PC-3 (cell line): ENCODE measurements around the gene ANGPT4. TPM values are rescaled to one million over a fixed set of nuclear protein-coding genes. Genes with fewer than 3 reads are reported as not detected.

Experiments
- ATAC-seq: fragments of 200-7000 bp; cut with Tn5 transposase; 2 replicates; pipeline ENCODE4 v1.9.1; 2020; ENCODE audit warnings: mild to moderate bottlenecking, moderate library complexity
- BruUV-seq: library from RNA; stranded (reverse); fragments of 400-500 nt; replicated peaks from 2 replicates; lab custom pipeline; 2021; lab: Mats Ljungman, UMichigan
- CTCF ChIA-PET: fragments of 300-600 bp; sonication (Branson Sonifier 250); formaldehyde crosslinking; loops from one replicate; lab custom pipeline; 2022; ENCODE audit warnings: antibody characterized with exemption; lab: Charles Lee
- POLR2A ChIA-PET: fragments of 300-600 bp; sonication (Branson Sonifier 250); formaldehyde crosslinking; loops from one replicate; lab custom pipeline; 2022; ENCODE audit warnings: antibody characterized with exemption; ENCODE audit not compliant: unreplicated experiment; lab: Charles Lee
- DNase-seq: peaks from one replicate; pipeline ENCODE4 v3.0.0-alpha.2; 2015
- H2AFZ ChIP-seq: fragments of 300-600 bp; sonication (generic); 2 replicates; pipeline ENCODE4 v1.6.0; 2016; ENCODE audit warnings: antibody characterized with exemption, low read length
- H3F3A ChIP-seq: fragments of 300-600 bp; sonication (generic); one replicate; pipeline ENCODE4 v1.6.0; 2017; ENCODE audit warnings: antibody characterized with exemption, low read length, control low read depth, mild to moderate bottlenecking; ENCODE audit not compliant: unreplicated experiment
- H3K27ac ChIP-seq: fragments of 300-600 bp; sonication (generic); 2 replicates; pipeline ENCODE4 v1.5.1; 2016; ENCODE audit warnings: mild to moderate bottlenecking, low read length
- H3K27me3 ChIP-seq: fragments of 300-600 bp; sonication (generic); 2 replicates; pipeline ENCODE4 v1.6.1; 2016; ENCODE audit warnings: low read length, mixed read lengths
- H3K36me3 ChIP-seq: fragments of 300-600 bp; sonication (generic); 2 replicates; pipeline ENCODE4 v1.6.1; 2016; ENCODE audit warnings: low read depth, mixed run types, low read length, mixed read lengths
- H3K4me1 ChIP-seq: fragments of 300-600 bp; sonication (generic); 2 replicates; pipeline ENCODE4 v1.5.1; 2016; ENCODE audit warnings: low read length; ENCODE audit not compliant: insufficient read depth
- H3K4me2 ChIP-seq: fragments of 300-600 bp; sonication (generic); 2 replicates; pipeline ENCODE4 v1.6.0; 2016; ENCODE audit warnings: low read length
- H3K4me3 ChIP-seq: fragments of 300-600 bp; sonication (generic); 2 replicates; pipeline ENCODE4 v1.5.1; 2016; ENCODE audit warnings: mild to moderate bottlenecking, low read length, mixed read lengths
- H3K79me2 ChIP-seq: fragments of 300-600 bp; sonication (generic); 2 replicates; pipeline ENCODE4 v1.6.1; 2017; ENCODE audit warnings: low read length, mixed read lengths
- H3K9ac ChIP-seq: fragments of 300-600 bp; sonication (generic); 2 replicates; pipeline ENCODE4 v1.6.0; 2016; ENCODE audit warnings: mild to moderate bottlenecking, low read length
- H3K9me2 ChIP-seq: fragments of 300-600 bp; sonication (generic); replicated peaks from 2 replicates; pipeline ENCODE4 v1.6.1; 2016; ENCODE audit warnings: mixed run types, low read length, mixed read lengths
- H3K9me3 ChIP-seq: fragments of 300-600 bp; sonication (generic); 2 replicates; pipeline ENCODE4 v1.6.1; 2016; ENCODE audit warnings: low read length, mixed read lengths
- H4K20me1 ChIP-seq: fragments of 300-600 bp; sonication (generic); 2 replicates; pipeline ENCODE4 v1.6.1; 2016; ENCODE audit warnings: low read length, mixed read lengths
- EZH2 ChIP-seq: fragments of 300-600 bp; sonication (generic); IDR thresholded peaks from one replicate; pipeline ENCODE4 v1.6.1; 2017; ENCODE audit warnings: antibody characterized with exemption, mild to moderate bottlenecking, low read length; ENCODE audit not compliant: unreplicated experiment
- EZH2phosphoT487 ChIP-seq: fragments of 300-600 bp; sonication (generic); IDR thresholded peaks from 2 replicates; pipeline ENCODE4 v1.6.1; 2018; ENCODE audit warnings: mild to moderate bottlenecking, antibody characterized with exemption, low read length, borderline replicate concordance
- intact Hi-C: fragments of 100-400 bp; cut with micrococcal nuclease; formaldehyde crosslinking; loops from 2 replicates; pipeline ENCODE4 v1.9.0; 2023
- total RNA-seq: library from RNA; depleted of rRNA; stranded (reverse); fragments of >200 nt; gene quantifications from 2 replicates; pipeline ENCODE4 v1.2.3, GENCODE V29; 2014
- TF ChIP-seq, protein P1 (sequence below): fragments of 300-600 bp; sonication (generic); conservative IDR thresholded peaks from 2 replicates; pipeline ENCODE4 v1.5.1; 2017; ENCODE audit warnings: antibody characterized with exemption, low read depth, mild to moderate bottlenecking, low read length

Gene ANGPT4
- total RNA-seq, 1 experiment from 2014 or later = not detected

DNA sequence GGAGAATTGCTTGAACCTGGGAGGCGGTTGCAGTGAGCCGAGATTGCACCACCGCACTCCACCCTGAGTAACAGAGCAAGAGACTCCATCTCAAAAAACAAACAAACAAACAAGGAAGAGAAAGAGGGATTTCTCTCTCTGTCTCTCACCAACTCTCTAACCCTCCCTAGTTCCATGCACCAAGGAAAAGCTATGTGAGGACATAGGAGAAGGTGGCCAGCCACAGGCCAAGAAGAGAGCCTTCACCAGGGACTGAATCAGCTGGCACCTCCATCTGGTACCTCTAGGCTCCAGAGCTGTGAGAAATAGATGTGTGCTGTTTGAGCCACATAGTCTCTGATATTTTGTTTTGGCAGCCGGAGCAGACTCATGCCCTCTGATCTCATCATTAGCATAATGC, 91.6 kb downstream of the ANGPT4 start:
- CTCF ChIA-PET = no interaction called here

DNA sequence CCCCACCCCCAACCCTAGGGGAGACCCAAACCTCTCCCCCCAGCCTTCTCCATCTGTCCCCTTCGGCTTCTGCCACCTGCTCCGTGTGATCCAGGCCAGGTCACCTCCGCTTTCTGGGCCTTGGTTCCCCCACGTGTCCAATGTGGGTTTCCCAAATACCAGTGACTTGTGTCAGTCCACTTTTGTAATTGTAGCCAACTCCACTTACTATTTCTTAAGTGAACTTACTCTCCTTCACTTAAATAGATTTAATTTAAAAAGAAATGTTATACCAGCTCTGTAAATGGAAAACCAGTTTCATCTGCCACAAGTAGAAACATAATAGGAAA, 92.6 kb downstream of the ANGPT4 start:
- CTCF ChIA-PET = no interaction called here
- Histone ChIP-seq H3K27me3 (no peaks in the 10 kb centered on the region), H2AFZ (no peak overlapping the region), H3K4me2 (no peak overlapping the region), H3K79me2 (no peaks in the 10 kb centered on the region), H3K36me3 (no peaks in the 10 kb centered on the region), H3K9ac (no peak overlapping the region), H3K27ac (no peak overlapping the region), H3K9me2 (no peaks in the 10 kb centered on the region), H4K20me1 (no peaks in the 10 kb centered on the region), H3K9me3 (no peaks in the 10 kb centered on the region), H3K4me3 (no peak overlapping the region), H3F3A (no peaks in the 10 kb centered on the region), H3K4me1 (no peaks in the 10 kb centered on the region)
- no peak for DNase-seq
- POLR2A ChIA-PET = no interaction called here
- no peak for TF ChIP-seq EZH2phosphoT487
- TF ChIP-seq EZH2 = no peak
- TF ChIP-seq, protein P1, sequence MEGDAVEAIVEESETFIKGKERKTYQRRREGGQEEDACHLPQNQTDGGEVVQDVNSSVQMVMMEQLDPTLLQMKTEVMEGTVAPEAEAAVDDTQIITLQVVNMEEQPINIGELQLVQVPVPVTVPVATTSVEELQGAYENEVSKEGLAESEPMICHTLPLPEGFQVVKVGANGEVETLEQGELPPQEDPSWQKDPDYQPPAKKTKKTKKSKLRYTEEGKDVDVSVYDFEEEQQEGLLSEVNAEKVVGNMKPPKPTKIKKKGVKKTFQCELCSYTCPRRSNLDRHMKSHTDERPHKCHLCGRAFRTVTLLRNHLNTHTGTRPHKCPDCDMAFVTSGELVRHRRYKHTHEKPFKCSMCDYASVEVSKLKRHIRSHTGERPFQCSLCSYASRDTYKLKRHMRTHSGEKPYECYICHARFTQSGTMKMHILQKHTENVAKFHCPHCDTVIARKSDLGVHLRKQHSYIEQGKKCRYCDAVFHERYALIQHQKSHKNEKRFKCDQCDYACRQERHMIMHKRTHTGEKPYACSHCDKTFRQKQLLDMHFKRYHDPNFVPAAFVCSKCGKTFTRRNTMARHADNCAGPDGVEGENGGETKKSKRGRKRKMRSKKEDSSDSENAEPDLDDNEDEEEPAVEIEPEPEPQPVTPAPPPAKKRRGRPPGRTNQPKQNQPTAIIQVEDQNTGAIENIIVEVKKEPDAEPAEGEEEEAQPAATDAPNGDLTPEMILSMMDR = no peak
- no TSS peak for BruUV-seq
- ATAC-seq = no peak
- intact Hi-C loops = no loop called here

More for the DNA sequence above, 91.6 kb downstream of the ANGPT4 start:
- H3F3A ChIP-seq = no peaks in the 10 kb centered on the region
- no peaks in the 10 kb centered on the region for H3K4me1 ChIP-seq
- no peaks in the 10 kb centered on the region for H3K79me2 ChIP-seq
- H3K27me3 ChIP-seq = no peaks in the 10 kb centered on the region
- no peak overlapping the region for H3K4me2 ChIP-seq
- no peak overlapping the region for H3K9ac ChIP-seq
- TF ChIP-seq, protein P1 = no peak
- TF ChIP-seq EZH2phosphoT487 = no peak
- TF ChIP-seq EZH2 = no peak
- no peaks in the 10 kb centered on the region for H3K9me2 ChIP-seq
- no peaks in the 10 kb centered on the region for H3K36me3 ChIP-seq
- no peak overlapping the region for H2AFZ ChIP-seq
- no TSS peak for BruUV-seq
- intact Hi-C loops = no loop called here
- no peaks in the 10 kb centered on the region for H4K20me1 ChIP-seq
- ATAC-seq = no peak
- DNase-seq = no peak
- no peak overlapping the region for H3K27ac ChIP-seq
- POLR2A ChIA-PET = no interaction called here
- no peaks in the 10 kb centered on the region for H3K9me3 ChIP-seq
- H3K4me3 ChIP-seq = no peak overlapping the region

DNA sequence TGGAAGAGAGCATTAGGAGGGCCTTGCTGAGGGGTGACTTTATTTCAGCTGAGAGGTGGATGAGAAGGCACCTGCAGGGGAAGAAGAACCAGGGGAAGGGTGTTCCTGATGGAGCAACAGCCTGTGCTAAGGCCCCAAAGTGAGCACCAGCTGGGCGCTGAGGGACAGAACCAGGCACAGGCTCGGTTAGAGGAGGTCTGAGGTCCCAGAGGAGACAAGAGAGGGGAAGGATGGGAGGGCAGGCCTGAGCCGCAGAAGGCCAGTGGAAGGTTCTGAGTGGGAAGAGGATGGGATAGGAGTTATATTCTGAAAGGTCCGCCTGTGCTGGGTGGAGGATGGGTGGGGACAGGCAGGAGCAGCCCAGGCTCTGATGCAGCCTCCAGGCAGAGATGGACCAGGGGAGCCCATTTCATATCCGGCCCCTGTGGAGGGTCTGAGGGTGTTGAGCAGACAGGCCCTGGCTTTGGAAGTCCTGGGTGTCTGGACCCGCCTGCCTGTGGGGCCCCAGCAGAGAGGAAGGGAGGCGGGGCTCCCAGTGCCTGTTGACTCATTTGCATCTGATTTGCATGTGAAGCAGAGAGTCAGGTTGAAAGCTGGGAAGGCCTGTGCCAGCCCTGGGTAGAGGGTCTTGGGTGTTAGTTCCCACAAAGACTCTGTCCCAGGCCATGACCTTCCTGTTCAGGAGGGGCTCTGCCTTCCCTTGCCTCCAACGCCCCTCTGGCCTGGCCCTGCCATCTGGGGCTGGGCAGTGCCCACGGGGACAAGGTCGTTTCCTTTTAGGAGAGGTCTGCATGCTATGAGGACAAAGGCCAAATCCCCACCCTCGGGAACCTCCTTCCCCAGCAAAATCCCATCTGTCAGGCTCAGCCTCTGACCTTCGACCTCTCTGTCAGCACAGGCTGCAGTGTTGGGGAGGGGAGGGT, 93.2 kb downstream of the ANGPT4 start:
- Histone ChIP-seq H3K4me2 (no peak overlapping the region), H4K20me1 (no peaks in the 10 kb centered on the region), H3F3A (no peaks in the 10 kb centered on the region), H3K9me2 (no peaks in the 10 kb centered on the region), H3K9me3 (no peaks in the 10 kb centered on the region), H3K79me2 (no peaks in the 10 kb centered on the region), H3K9ac (no peak overlapping the region), H3K27ac (no peak overlapping the region), H3K36me3 (no peaks in the 10 kb centered on the region), H3K27me3 (no peaks in the 10 kb centered on the region), H2AFZ (no peak overlapping the region), H3K4me1 (peaks cover 5% of the 10 kb centered on the region; the same call in 1 of the 2 replicates), H3K4me3 (no peak overlapping the region)
- ChIA-PET POLR2A (no interaction called here), CTCF (no interaction called here)
- no peak for ATAC-seq
- TF ChIP-seq EZH2phosphoT487 = no peak
- no peak for TF ChIP-seq EZH2
- TF ChIP-seq, protein P1 = no peak
- no peak for DNase-seq
- BruUV-seq = no TSS peak
- intact Hi-C loops = no loop called here
